HG03469 (cell line): ENCODE results near the gene BID.

ENCODE experiments used
- ATAC-seq: cut with Tn5 transposase; IDR thresholded peaks from one replicate; pipeline ENCODE4 v1.9.1; 2021; ENCODE audit warnings: mild to moderate bottlenecking, moderate library complexity, moderate number of reproducible peaks; ENCODE audit not compliant: unreplicated experiment

Gene BID

DNA sequence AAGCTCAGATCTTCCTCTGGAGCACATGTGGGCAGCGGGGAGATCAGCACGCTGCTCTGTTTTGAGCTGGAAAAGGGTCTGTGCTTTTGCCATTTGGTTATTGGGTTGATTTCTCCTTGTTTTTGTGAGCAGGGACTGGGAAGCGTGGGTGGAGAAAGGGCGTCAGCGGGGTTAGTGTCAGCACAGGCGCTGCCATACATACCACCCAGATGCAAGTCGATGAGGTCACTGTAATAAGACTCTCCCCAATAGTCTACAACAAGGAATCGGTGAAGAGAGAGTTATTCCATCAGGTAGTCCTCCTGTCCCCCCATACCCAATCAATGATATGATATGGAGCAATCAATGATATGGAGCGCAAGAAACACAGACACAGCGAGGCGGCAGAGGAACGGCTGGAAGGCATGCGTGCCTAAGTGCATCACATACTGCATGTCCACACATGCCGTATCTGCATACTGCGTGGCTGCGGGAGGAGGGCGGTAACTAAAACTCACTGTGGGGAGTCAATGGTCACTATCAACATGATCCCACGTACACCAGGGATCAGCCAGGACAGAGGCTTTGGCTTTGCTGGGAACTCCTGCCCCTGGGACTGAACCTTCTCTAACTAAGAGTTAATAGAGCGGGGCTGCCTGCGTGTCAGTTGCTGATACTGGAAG lies 29.5 kb upstream of the BID start:
- ATAC-seq, result no peak

GRCh38 chr22:17802822-17803221 lies 28.6 kb upstream of the BID start:
- ATAC-seq, result no peak

DNA sequence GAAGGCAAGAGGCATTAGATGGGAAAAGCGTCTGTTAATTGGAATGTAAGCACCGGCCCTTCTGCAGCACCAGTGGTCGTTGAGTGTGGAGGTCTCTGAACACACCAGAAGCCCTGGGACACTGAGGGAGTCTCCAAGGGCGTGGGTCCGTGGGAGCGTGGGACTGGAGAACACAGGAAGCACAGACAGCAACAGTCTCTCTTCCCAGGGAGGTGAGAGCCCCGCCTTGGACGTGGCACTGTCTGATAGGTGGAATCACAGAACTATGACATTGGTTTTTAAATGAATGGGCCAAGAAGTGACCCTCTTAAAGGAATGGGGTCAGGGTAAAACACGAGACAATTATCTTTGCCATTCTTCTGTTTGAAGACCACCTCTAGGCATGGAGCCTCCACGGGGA lies 28.1 kb upstream of the BID start:
- ATAC-seq, result no peak

- ATAC-seq, result peak; percentile 43
Measured at GRCh38 chr22:17797721-17798559, 23.7 kb upstream of the BID start.

DNA sequence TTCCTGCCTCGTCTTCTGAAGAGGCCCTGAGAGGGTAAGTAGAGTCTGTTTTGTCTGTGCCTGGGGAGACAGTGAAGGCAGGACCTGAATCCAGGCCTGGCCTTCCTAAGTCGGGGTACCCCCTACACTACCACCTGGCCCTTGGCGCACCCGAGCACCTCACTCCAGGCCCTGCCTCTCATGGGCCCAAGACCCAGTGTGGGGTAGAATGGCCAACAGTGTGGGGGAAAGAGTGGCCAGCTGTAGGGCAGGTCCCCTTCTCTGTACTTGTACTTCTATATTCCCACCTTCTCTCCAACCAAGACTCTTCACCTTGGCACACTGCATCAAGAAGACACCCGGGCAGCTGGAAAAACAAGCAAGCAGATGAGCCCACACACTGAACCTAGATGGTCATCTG lies 22.4 kb upstream of the BID start:
- ATAC-seq, result no peak

DNA sequence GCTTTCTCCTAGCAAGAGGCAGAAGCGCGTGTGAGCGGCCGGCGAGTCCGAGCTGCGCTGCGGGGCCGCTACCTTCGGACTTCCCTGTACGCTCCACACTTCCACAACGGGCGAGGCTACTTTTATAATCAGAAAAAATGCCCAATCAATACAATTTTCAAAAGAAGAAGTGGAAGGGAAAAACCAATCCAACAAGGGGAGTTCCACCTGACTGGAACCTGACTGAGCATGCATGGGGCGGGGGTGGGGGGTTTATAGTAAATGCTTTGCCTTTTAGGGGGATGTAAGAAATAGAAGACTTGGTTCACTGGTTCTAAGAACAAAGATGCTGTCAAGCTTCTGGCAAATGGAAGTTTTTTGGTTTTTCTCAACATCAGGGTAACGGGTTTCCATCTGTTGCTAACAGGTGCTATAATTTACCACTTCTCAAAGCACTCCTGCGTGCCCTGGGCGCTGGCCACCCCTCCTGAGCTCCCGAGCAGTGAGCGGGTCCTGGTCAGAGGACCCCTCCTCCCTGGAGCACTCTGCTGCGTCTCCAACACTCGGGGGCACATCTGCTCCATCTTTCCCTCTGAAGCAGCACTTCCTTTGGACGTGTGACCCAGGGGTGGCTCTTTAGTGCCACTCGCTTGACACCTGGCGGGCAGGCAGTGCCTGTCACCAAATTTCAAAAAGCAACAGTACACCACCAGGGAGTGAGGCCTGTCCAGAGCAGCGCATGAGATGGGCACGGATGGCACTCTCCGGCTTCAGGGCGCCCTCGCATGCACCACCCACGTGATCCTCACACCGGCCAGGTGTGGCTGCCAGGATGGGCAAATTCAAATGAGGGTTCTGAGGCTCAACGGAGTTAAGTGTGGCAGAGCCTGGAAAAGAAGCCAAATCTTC lies 21.6 kb upstream of the BID start:
- no peak for ATAC-seq

- ATAC-seq, result no peak
Measured at GRCh38 chr22:17794726-17795542, 20.7 kb upstream of the BID start.

DNA sequence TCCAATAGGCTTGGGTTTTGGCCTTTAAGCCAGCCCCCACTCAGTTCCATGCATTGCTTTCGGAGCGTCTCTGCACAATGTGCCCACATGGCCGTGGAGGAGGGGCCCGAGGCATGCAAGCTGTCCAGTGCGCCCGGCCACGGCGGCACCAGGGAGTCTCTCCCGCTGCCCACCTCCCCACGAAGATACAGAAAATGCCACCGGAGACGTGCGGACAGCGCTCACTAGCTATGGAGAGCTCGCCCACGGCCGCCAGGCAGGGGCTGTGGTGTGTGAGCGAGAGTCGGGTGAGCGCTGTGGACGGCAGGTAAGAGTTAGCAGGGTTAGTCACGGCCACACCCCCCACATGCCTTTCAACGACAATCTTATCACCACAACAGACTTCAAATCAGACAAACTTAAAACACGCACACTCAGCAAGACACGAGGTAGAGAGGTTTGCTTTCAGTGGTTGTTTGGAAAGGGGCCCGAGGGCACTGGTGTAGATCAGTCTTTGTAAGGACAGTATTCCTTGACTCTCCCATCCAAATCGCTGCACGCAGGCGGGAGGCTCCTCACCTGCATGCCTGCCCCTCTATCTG lies 18.7 kb upstream of the BID start:
- ATAC-seq, result no peak

DNA sequence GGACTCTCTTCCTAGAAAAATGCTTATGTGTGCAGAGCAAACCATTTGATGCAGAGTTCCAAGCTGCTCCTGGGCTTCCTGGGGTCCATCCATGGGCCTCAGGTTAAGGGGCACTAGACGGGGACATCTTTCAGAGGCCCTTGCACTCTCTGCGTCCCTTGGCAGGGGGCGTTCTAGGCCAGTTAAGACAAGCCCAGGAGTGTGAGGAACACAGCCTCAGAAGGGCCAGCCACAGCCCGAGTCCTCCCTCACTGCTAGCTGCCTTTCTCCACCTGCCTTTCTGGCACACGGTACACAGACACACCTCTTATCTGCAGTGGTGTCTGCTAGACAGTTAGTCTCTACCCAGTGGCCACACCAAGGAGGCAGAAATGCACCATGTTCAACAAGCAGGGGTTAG lies 18.0 kb upstream of the BID start:
- ATAC-seq, result no peak

DNA sequence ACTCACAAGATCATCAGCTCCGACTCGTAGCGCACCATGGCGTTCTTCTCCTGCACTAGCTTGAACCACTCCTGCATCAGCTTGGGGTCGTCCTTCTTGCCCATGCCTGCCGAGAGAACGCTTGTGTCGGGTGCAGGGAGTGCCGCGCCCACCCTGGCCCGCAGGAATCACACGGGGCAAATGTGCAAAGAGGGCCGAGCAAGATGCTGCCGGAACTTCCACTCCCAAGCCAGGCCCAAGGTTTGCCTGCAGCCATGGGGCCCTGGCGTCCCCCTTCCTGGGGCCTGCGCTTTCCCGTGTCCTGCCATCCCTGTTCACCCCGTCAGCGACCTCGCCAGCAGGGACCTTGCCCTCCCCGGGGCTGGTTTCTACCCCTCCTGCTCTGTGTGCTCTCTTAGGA lies 16.9 kb upstream of the BID start:
- ATAC-seq, result no peak

DNA sequence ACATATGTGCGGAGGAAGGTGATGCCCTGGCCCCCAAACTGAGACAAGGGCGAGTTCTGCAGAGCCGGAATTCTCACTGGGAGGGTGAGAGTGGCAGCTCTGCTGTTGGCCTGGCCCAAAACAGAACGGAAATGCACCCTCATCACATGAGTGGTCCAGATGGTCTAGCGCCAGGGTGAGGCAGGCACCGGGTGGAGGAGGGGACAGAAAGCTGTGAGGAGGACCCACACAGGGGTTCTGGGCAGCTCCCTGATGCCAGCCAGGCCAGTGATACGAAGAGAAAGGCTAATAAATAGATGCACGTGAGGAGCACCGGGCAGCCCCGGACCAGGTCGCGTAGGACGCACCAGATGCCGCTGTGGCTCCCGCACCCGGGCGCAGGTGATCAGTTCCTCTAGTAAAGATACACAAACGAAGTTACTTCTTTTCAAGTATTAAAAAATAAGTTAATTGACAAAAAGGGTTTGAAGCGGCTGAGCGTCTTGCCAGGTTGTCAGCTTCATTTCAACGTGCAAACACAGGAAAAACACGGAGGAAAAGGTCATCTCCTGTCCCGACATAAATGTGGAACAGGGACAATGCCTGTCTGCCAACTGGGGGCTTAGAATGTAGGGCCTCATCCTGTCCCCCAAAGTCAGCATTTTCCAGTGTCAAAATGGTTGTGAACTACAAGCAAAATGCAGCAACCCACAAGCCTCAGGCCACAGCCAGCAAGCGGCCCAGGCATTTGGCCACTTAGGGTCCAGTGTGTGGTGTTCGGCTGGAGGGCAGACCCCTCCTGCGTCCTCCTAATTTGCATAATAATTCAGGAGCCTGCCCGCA lies 15.3 kb upstream of the BID start:
- no peak for ATAC-seq

DNA sequence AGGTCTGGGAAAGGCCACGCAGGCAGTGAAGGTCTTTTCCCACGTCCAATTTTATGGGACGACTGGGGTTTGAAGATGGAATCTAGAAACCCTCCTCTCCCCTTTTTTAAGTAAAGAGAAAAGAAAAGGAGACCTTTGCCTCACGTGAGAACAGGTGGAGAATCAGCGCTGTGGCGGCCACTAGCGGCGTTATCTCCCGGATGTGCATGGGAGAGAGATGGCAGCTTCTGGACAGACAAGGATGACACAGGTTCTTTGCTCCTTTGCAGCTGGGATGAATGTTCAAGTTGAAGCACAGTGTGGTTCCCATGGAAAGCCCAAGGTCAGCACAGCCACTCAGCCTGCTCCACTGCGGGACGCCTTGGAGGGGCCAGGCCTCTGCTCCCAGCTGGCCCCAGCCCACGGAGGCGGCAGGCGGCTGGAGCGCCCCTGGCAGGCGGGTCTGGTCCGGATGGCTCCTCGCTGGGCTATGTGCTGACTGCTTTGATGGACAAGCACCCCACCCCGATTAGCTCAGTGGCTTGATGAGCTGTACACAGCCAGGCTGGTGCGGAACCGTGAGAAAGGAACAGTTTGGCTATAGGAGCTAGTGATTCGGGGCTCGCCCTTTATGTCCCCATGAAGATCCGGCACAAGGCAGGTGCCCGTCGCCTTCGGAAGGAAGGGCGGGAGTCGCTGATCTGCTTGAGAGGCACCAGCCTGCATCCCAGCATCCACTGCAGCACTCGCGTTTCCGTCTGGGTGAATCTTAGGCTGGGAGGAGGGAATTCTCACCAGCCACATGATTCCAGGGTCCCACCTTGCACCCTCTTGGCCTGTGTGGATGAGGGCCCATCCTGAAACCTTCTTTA lies 14.5 kb upstream of the BID start:
- ATAC-seq, result no peak

DNA sequence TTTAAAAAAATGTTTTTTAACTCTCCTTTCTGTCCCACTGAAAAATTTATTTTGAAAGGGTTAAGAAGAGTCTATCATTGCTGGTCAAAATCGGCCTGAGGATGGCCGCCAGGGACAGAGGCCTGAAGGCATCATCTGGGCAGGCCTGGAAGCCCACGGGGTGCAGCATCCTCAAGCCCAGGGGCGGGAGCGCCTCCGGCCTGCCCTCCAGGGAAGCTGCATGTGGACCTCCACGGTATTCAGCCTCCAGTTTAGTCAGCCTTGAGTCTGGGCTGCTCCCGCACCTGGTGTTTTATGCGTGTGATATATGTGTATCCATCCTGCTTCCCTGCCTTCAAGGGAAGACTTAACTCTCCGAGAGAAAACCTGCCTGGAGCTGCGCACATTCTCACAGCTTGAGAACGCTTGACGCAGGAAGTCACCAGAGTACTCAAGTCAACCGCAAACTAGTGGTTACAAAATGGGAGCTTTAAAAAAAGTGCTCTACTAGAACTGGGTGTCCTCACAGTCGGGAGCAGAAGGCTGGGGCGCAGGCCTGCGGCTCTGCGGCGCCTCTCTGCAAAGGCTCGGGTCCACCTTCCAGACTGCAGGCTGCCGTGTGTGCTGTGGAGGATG lies 13.6 kb upstream of the BID start:
- no peak for ATAC-seq

GRCh38 chr22:17787241-17787640 lies 13.0 kb upstream of the BID start:
- no peak for ATAC-seq

DNA sequence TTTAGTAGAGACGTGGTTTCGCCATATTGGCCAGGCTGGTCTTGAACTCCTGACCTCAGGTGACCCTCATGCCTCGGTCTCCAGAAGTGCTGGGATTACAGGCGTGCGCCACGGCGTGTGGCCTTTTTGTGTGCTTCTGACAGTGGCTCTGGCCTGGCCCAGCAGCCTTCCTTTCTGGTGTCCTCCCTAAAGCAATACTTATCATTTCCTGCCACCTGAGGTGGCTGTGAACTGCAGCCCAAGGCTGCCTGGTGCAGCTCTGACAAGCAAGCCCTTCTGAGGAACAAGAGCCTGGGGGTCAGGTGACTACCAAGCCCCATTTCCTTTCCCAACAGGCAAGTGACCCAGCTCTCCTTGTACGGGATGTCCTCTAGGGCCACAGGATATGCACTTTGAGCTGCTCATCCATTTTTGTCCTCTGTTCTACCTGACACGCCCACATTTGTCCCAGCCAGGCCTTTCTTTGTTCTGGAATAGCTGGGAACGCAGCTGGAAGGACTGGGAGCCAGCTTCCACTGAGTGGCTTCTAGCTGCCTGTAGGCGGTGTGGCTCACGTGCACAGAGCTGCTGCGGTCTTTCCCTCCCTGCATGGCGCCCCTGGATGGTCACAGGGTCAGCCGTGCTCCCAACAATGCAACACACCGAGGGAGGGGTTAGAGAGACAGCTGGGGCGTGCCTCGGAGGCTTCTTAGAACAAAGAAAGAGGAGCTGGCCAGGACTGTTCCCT lies 12.3 kb upstream of the BID start:
- ATAC-seq, result no peak

GRCh38 chr22:17785185-17786184 lies 11.2 kb upstream of the BID start:
- no peak for ATAC-seq
